Measurements from ENCODE around the gene CLCNKB. TPM values are rescaled to one million over a fixed set of nuclear protein-coding genes. Genes with fewer than 3 reads are reported as not detected.

CLCNKB gene
- total and polyA plus RNA-seq, 2 of the 13 experiments (the other 11 are each of a cell fraction or from before 2014, with no cell fraction given), result 0.04 TPM; not detected in 1

GRCh38 chr1:16032388-16033102 is 11.0 kb upstream of the CLCNKB start (continued):
- no peak for TF ChIP-seq ZBTB37 (CRISPR knock-in tag; IDR thresholded peaks at IDR 0.05)
- TF ChIP-seq MAZ (IDR thresholded peaks at IDR 0.05; ENCODE audit: borderline replicate concordance, low read depth, low read length), result peak; percentile 74; the same call in 1 of the 2 replicates
- TF ChIP-seq MAZ (CRISPR knock-in tag; IDR thresholded peaks at IDR 0.05; ENCODE audit: low read depth), result peak; percentile 74
- no peak for TF ChIP-seq TCF12 (IDR thresholded peaks at IDR 0.05)
- no peak for TF ChIP-seq TCF12 (CRISPR knock-in tag; IDR thresholded peaks at IDR 0.05)
- peak; percentile 50; the same call in 1 of the 2 replicates for TF ChIP-seq ZSCAN31 (CRISPR knock-in tag; IDR thresholded peaks at IDR 0.05; ENCODE audit: low read depth)
- TF ChIP-seq PBX2 (CRISPR knock-in tag; IDR thresholded peaks at IDR 0.05), result no peak
- 0 out of 2 replicates have a peak, but pooled peaks have one; percentile 53 for TF ChIP-seq BORCS8-MEF2B (CRISPR knock-in tag; IDR thresholded peaks at IDR 0.05)
- TF ChIP-seq MAFG (CRISPR knock-in tag; IDR thresholded peaks at IDR 0.05), result no peak
- no peak for TF ChIP-seq GATAD1 (CRISPR knock-in tag; IDR thresholded peaks at IDR 0.05)
- TF ChIP-seq ZNF136 (CRISPR knock-in tag; IDR thresholded peaks at IDR 0.05; ENCODE audit: low read depth), result no peak
- TF ChIP-seq ZNF138 (CRISPR knock-in tag; IDR thresholded peaks at IDR 0.05; ENCODE audit: low read depth), result 0 out of 2 replicates have a peak, but pooled peaks have one; percentile 38
- TF ChIP-seq ZGPAT (CRISPR knock-in tag; IDR thresholded peaks at IDR 0.05), result no peak
- no peak for TF ChIP-seq PHF20 (CRISPR knock-in tag; IDR thresholded peaks at IDR 0.05)
- peak; percentile 47 for TF ChIP-seq TEAD3 (CRISPR knock-in tag; optimal IDR thresholded peaks at IDR 0.05; ENCODE audit: borderline replicate concordance)
- TF ChIP-seq ZNF251 (CRISPR knock-in tag; IDR thresholded peaks at IDR 0.05), result no peak
- TF ChIP-seq ZNF20 (CRISPR knock-in tag; IDR thresholded peaks at IDR 0.05), result no peak
- no peak for TF ChIP-seq CENPBD1 (CRISPR knock-in tag; IDR thresholded peaks at IDR 0.05; ENCODE audit: borderline replicate concordance, low read depth)
- no peak for TF ChIP-seq POLR2AphosphoS5 (IDR thresholded peaks at IDR 0.05; ENCODE audit: low read depth, low read length)
- TF ChIP-seq PRPF4 (IDR thresholded peaks at IDR 0.05; ENCODE audit: low read depth, low read length, poor library complexity, severe bottlenecking), result no peak
- TF ChIP-seq RXRB (CRISPR knock-in tag; IDR thresholded peaks at IDR 0.05; ENCODE audit: borderline replicate concordance), result no peak; the same call in 1 of the 2 replicates
- no peak for TF ChIP-seq RBM22 (optimal IDR thresholded peaks at IDR 0.05; ENCODE audit: low read length)
- TF ChIP-seq ZNF569 (CRISPR knock-in tag; IDR thresholded peaks at IDR 0.05; ENCODE audit: borderline replicate concordance), result no peak

Measured in HepG2 (cell line).